HepG2 (cell line): Measurements from ENCODE around the gene ANKS3. TPM values are rescaled to one million over a fixed set of nuclear protein-coding genes. Genes with fewer than 3 reads are reported as not detected.

Experiments
- ATAC-seq: fragments of 200-7000 bp; cut with Tn5 transposase; 3 replicates; pipeline ENCODE4 v1.9.1; 2020; ENCODE audit warnings: mild to moderate bottlenecking, moderate library complexity
- BruUV-seq: library from RNA; stranded (reverse); fragments of 400-500 nt; replicated peaks from 2 replicates; lab custom pipeline; 2021; lab: Mats Ljungman, UMichigan
- CTCF ChIA-PET: fragments of 300-600 bp; formaldehyde crosslinking; extraction: SDS; loops from one replicate; lab custom pipeline; 2021; ENCODE audit warnings: low total read pairs, inconsistent platforms, low intra/inter-chr PET ratio; lab: Yijun Ruan, JAX
- POLR2A ChIA-PET: fragments of 350-600 bp; sonication (Branson Sonifier 250); formaldehyde crosslinking; loops from one replicate; lab custom pipeline; 2020; ENCODE audit warnings: antibody characterized with exemption, inconsistent platforms; lab: Yijun Ruan, JAX
- DNase-seq: peaks from one replicate; pipeline ENCODE4 v3.0.0-alpha.2; 2015; ENCODE audit warnings: low spot score
- FAIRE-seq: peaks from 3 replicates; lab custom pipeline; 2011; peaks lifted over from hg19 to GRCh38; lab: Jason Lieb, UNC
- H2AFZ ChIP-seq: one replicate; pipeline ENCODE4 v1.6.1; 2011; ENCODE audit warnings: low read length, inconsistent platforms
- H3K27ac ChIP-seq: fragments of 300-600 bp; 3 replicates; pipeline ENCODE4 v1.8.0; 2011; ENCODE audit warnings: mixed run types, mild to moderate bottlenecking, mixed read lengths, low read length, inconsistent platforms; ENCODE audit not compliant: insufficient read depth; ENCODE audit errors: extremely low read length
- H3K27me3 ChIP-seq, 2 experiments: fragments of 200-600 bp in 1 of 2; 2 replicates in 1 of 2; 3 replicates in 1 of 2; pipeline versions ENCODE4 v1.6.0 to v1.8.0; 2011; ENCODE audit warnings: low read length in 2 of 2, mild to moderate bottlenecking in 2 of 2, moderate library complexity in 2 of 2, inconsistent platforms in 1 of 2; ENCODE audit not compliant: insufficient read depth in 2 of 2, control insufficient read depth in 1 of 2
- H3K36me3 ChIP-seq, 2 experiments: fragments of 200-600 bp in 1 of 2; replicated peaks in 1 of 2; 2 replicates in 1 of 2; 3 replicates in 1 of 2; pipeline versions ENCODE4 v1.5.1 to v1.8.0; 2011; ENCODE audit warnings: low read length in 2 of 2, inconsistent platforms in 1 of 2; ENCODE audit not compliant: insufficient read depth in 2 of 2, control insufficient read depth in 1 of 2
- H3K4me1 ChIP-seq: 2 replicates; pipeline ENCODE4 v1.5.1; 2012; ENCODE audit warnings: low read length, inconsistent platforms; ENCODE audit not compliant: insufficient read depth
- H3K4me2 ChIP-seq: 2 replicates; pipeline ENCODE4 v1.6.0; 2011; ENCODE audit warnings: low read depth, low read length, inconsistent platforms
- H3K4me3 ChIP-seq, 3 experiments: fragments of 200-600 bp in 1 of 3; sonication (generic), shearing (Covaris generic) in 1 of 3; replicated peaks in 1 of 3; 2 replicates each; pipeline ENCODE4 v1.5.1; 2011 to 2016; ENCODE audit warnings: low read length in 3 of 3, inconsistent platforms in 2 of 3, low read depth in 2 of 3, mild to moderate bottlenecking in 2 of 3, control low read depth in 1 of 3, mixed read lengths in 1 of 3; ENCODE audit not compliant: insufficient read depth in 1 of 3
- H3K79me2 ChIP-seq: one replicate; pipeline ENCODE4 v1.6.1; 2011; ENCODE audit warnings: low read length, inconsistent platforms; ENCODE audit not compliant: insufficient read depth
- H3K9ac ChIP-seq: 2 replicates; pipeline ENCODE4 v1.6.0; 2011; ENCODE audit warnings: mild to moderate bottlenecking, low read depth, low read length, inconsistent platforms; ENCODE audit not compliant: insufficient read depth
- H3K9me3 ChIP-seq: 2 replicates; pipeline ENCODE4 v1.5.1; 2012; ENCODE audit warnings: mild to moderate bottlenecking, low read length
- H4K20me1 ChIP-seq: 2 replicates; pipeline ENCODE4 v1.6.0; 2011; ENCODE audit warnings: inconsistent platforms, mild to moderate bottlenecking, low read length, moderate library complexity; ENCODE audit not compliant: insufficient read depth
- CREBL2 ChIP-seq: sonication (generic); formaldehyde crosslinking; IDR thresholded peaks from 2 replicates; pipeline ENCODE4 v1.8.1; 2023; ENCODE audit warnings: missing genetic modification reagents, mild to moderate bottlenecking, borderline replicate concordance
- HDAC1 ChIP-seq: sonication (generic); formaldehyde crosslinking; IDR thresholded peaks from 2 replicates; pipeline ENCODE4 v1.5.1; 2020; ENCODE audit warnings: mild to moderate bottlenecking, missing genetic modification reagents
- MIER3 ChIP-seq: IDR thresholded peaks from 2 replicates; pipeline ENCODE4 v1.6.1; 2016; ENCODE audit warnings: missing compliant biosample characterization, borderline replicate concordance
- MXD4 ChIP-seq: IDR thresholded peaks from 2 replicates; pipeline ENCODE4 v1.6.1; 2016; ENCODE audit warnings: mild to moderate bottlenecking, missing biosample characterization, missing genetic modification reagents
- PAX8 ChIP-seq: sonication (generic); formaldehyde crosslinking; IDR thresholded peaks from 2 replicates; pipeline ENCODE4 v1.8.0; 2022; ENCODE audit warnings: mild to moderate bottlenecking, missing genetic modification reagents, borderline replicate concordance
- TEAD3 ChIP-seq: optimal IDR thresholded peaks from 2 replicates; pipeline ENCODE3; 2016; ENCODE audit warnings: borderline replicate concordance
- YY1 ChIP-seq: IDR thresholded peaks from 2 replicates; pipeline ENCODE4 v1.6.1; 2011; ENCODE audit warnings: low read length, low read depth, moderate library complexity, mild to moderate bottlenecking; ENCODE audit not compliant: insufficient read depth, insufficient replicate concordance
- ZNF280D ChIP-seq: sonication (generic); formaldehyde crosslinking; IDR thresholded peaks from 2 replicates; pipeline ENCODE4 v1.5.1; 2020; ENCODE audit warnings: mild to moderate bottlenecking, missing genetic modification reagents
- ZNF317 ChIP-seq: sonication (generic); formaldehyde crosslinking; IDR thresholded peaks from 2 replicates; pipeline ENCODE4 v1.5.0; 2020; ENCODE audit warnings: mild to moderate bottlenecking, missing genetic modification reagents
- WGBS: methylation state at CpG from one replicate; pipeline ENCODE4 v1.1.6; 2017; ENCODE audit warnings: low lambda C conversion rate; 5-methylcytosine and 5-hydroxymethylcytosine counted together
- in situ Hi-C: cut with HindIII; loops from 2 replicates; pipeline ENCODE4 v1.10.0; 2017; ENCODE audit warnings: low pct_unique_long_range_greater_than_20kb; ENCODE audit not compliant: extremely low pct_ligation_motif_present
- intact Hi-C: fragments of 100-400 bp; cut with micrococcal nuclease; formaldehyde crosslinking; loops from one replicate; pipeline ENCODE4 v1.10.0; 2022; ENCODE audit not compliant: unreplicated experiment
- polyA plus RNA-seq, 8 experiments: library from polyadenylated mRNA; depleted of rRNA in 3 of 8; stranded (reverse) in 7 of 8; unstranded in 1 of 8; fragments of >200 nt; fragmentation: Illumina TruSeq in 4 of 8; extraction: Trizol in 4 of 8; gene quantifications; 2 replicates each; pipeline versions ENCODE4 v1.2.1 to v1.2.3, GENCODE V29; 2011 to 2016; ENCODE audit warnings: low read depth in 4 of 8, missing spikeins in 1 of 8, mixed read lengths in 1 of 8; ENCODE audit not compliant: insufficient read depth in 1 of 8
- total RNA-seq, 5 experiments: library from RNA; depleted of rRNA; stranded (reverse); fragments of >200 nt; fragmentation: Illumina TruSeq; extraction: Trizol; gene quantifications; 2 replicates each; pipeline ENCODE4 v1.2.3, GENCODE V29; 2016; ENCODE audit warnings: low read depth in 1 of 5

Gene ANKS3
- total and polyA plus RNA-seq, 2 of the 13 experiments (the other 11 are each of a cell fraction or from before 2014, with no cell fraction given) = 11.4 to 15.9 TPM

- intact Hi-C loops = no loop called here
- no peak for FAIRE-seq
- in situ Hi-C loops = no loop called here
- Histone ChIP-seq H3K36me3 (peaks cover 17 to 55% of the 10 kb centered on the region in 2 experiments; a peak in 4 of 5 replicates), H3K4me1 (peaks cover 40% of the 10 kb centered on the region), H3K4me3 (no peak overlapping the region), H4K20me1 (no peaks in the 10 kb centered on the region), H3K79me2 (peaks cover 3% of the 10 kb centered on the region), H3K27ac (no peak overlapping the region), H3K4me2 (no peak overlapping the region), H3K27me3 (no peaks in the 10 kb centered on the region), H3K9ac (no peak overlapping the region), H2AFZ (no peak overlapping the region), H3K9me3 (no peaks in the 10 kb centered on the region)
- TF ChIP-seq ZNF317 (CRISPR knock-in tag) (no peak), ZNF280D (CRISPR knock-in tag) (no peak), TEAD3 (CRISPR knock-in tag) (no peak), YY1 (no peak), MXD4 (CRISPR knock-in tag) (no peak), MIER3 (CRISPR knock-in tag) (no peak), PAX8 (CRISPR knock-in tag) (no peak), CREBL2 (CRISPR knock-in tag) (no peak), HDAC1 (CRISPR knock-in tag) (no peak)
- CTCF ChIA-PET = no interaction called here
- ATAC-seq = no peak
- no TSS peak for BruUV-seq
- WGBS = 98% methylated on average over 9 of the region's 9 CpGs
- DNase-seq = no peak
- POLR2A ChIA-PET = interaction anchor here (2.1 kb wide), 1 partner anchor 60 kb away, joined by 4 read pairs; no protein-coding TSS in a partner anchor
These were observed 56.1 kb downstream of the ANKS3 start for GRCh38 chr16:4677994-4678393.
